Caco-2 (cell line): Measurements from ENCODE around the gene NBPF14. TPM values are rescaled to one million over a fixed set of nuclear protein-coding genes. Genes with fewer than 3 reads are reported as not detected.
"Not testable (repeated sequence)": the region's sequence is repeated elsewhere in the genome, so short reads cannot be mapped to it uniquely, and the experiment has no call there.

Source experiments
- Bru-seq: library from RNA; stranded (reverse); fragments of 400-500 nt; gene quantifications from one replicate; lab custom pipeline; 2021; lab: Mats Ljungman, UMichigan
- BruChase-seq, 2 experiments: library from RNA; stranded (reverse); fragments of 400-500 nt; gene quantifications; one replicate each; lab custom pipeline; 2021; lab: Mats Ljungman, UMichigan
- BruUV-seq: library from RNA; stranded (reverse); fragments of 400-500 nt; replicated peaks from 2 replicates; lab custom pipeline; 2021; lab: Mats Ljungman, UMichigan
- CTCF ChIA-PET: fragments of 300-600 bp; sonication (Branson Sonifier 250); formaldehyde crosslinking; loops from one replicate; lab custom pipeline; 2022; ENCODE audit warnings: antibody characterized with exemption; lab: Charles Lee
- POLR2A ChIA-PET: fragments of 300-600 bp; sonication (Branson Sonifier 250); formaldehyde crosslinking; loops from one replicate; lab custom pipeline; 2022; ENCODE audit warnings: antibody characterized with exemption; lab: Charles Lee
- DNase-seq, 2 experiments: peaks; one replicate each; pipeline versions ENCODE4 v3.0.0 to v3.0.0-alpha.2; 2020 to 2022
- H3K27me3 ChIP-seq: replicated peaks from 2 replicates; pipeline ENCODE4 v1.6.0; 2011; ENCODE audit warnings: low read length; ENCODE audit not compliant: control insufficient read depth, insufficient read depth
- H3K36me3 ChIP-seq: 2 replicates; pipeline ENCODE4 v1.5.1; 2011; ENCODE audit warnings: low read length; ENCODE audit not compliant: control insufficient read depth, insufficient read depth
- H3K4me1 ChIP-seq: fragments of 250-450 bp; sonication (Bioruptor Pico); 2 replicates; pipeline ENCODE4 v1.5.1; 2020; ENCODE audit warnings: mild to moderate bottlenecking
- H3K4me3 ChIP-seq: 2 replicates; pipeline ENCODE4 v1.5.1; 2011; ENCODE audit warnings: low read depth, mild to moderate bottlenecking, control low read depth, low read length
- H3K9me3 ChIP-seq: fragments of 250-450 bp; sonication (Bioruptor Pico); 2 replicates; pipeline ENCODE4 v1.5.1; 2020; ENCODE audit warnings: mild to moderate bottlenecking, moderate library complexity
- H3K27ac Mint-ChIP-seq: one replicate; pipeline ENCODE4 v1.8.0; 2022; ENCODE audit warnings: mixed read lengths; ENCODE audit not compliant: unreplicated experiment
- H3K27me3 Mint-ChIP-seq: one replicate; pipeline ENCODE4 v1.8.0; 2022; ENCODE audit warnings: mixed read lengths; ENCODE audit not compliant: insufficient read depth, unreplicated experiment
- H3K36me3 Mint-ChIP-seq: one replicate; pipeline ENCODE4 v1.8.0; 2022; ENCODE audit warnings: mild to moderate bottlenecking, mixed read lengths; ENCODE audit not compliant: insufficient read depth, unreplicated experiment
- H3K4me1 Mint-ChIP-seq: one replicate; pipeline ENCODE4 v1.8.0; 2022; ENCODE audit warnings: low read depth, mixed read lengths; ENCODE audit not compliant: unreplicated experiment
- H3K4me3 Mint-ChIP-seq: one replicate; pipeline ENCODE4 v1.8.0; 2022; ENCODE audit warnings: mild to moderate bottlenecking, moderate library complexity, mixed read lengths; ENCODE audit not compliant: unreplicated experiment
- H3K9me3 Mint-ChIP-seq: one replicate; pipeline ENCODE4 v1.8.0; 2022; ENCODE audit warnings: mixed read lengths; ENCODE audit not compliant: unreplicated experiment
- intact Hi-C: fragments of 100-400 bp; cut with micrococcal nuclease; formaldehyde crosslinking; loops from one replicate; pipeline ENCODE4 v1.10.0; 2022; ENCODE audit not compliant: unreplicated experiment
- long read RNA-seq: library from polyadenylated mRNA; stranded (forward); transcript quantifications from one replicate; pipeline ENCODE4 v2.0.0, GENCODE V29; 2022
- total RNA-seq: library from RNA; stranded (reverse); gene quantifications from 2 replicates; pipeline ENCODE4 v1.2.3, GENCODE V29; 2022

NBPF14 gene
- total RNA-seq (12.8 and 14.5 TPM in 2 replicates), Bru-seq, nascent RNA (percentile 52 among the genes with signal in this experiment), BruChase-seq, experiment 1, labeled RNA remaining after a 2-hour chase (percentile 49 among the genes with signal in this experiment), BruChase-seq, experiment 2, labeled RNA remaining after a 6-hour chase (percentile 44 among the genes with signal in this experiment)
- long read RNA-seq, partial matches to known transcripts: 1 of 3 reads
- long read RNA-seq, other reads (novel, unspliced or antisense): 2 of 3 reads

- intact Hi-C loops, POLR2A ChIA-PET, H3K4me3 ChIP-seq, H3K36me3 ChIP-seq, H3K4me1 ChIP-seq, H3K9me3 ChIP-seq, H3K4me3 Mint-ChIP-seq, DNase-seq, H3K36me3 Mint-ChIP-seq, H3K9me3 Mint-ChIP-seq, H3K27me3 ChIP-seq, H3K4me1 Mint-ChIP-seq, CTCF ChIA-PET, BruUV-seq, H3K27ac Mint-ChIP-seq, H3K27me3 Mint-ChIP-seq: not testable (repeated sequence)
These were observed at the start of gene NBPF14 for GRCh38 chr1:148595911-148596310. Gene NBPF14, minus strand, starts transcription at chr1:148596011. Its CDS starts 294 bp downstream, at chr1:148595717.

- H3K4me1 Mint-ChIP-seq, H3K4me1 ChIP-seq, H3K36me3 ChIP-seq, H3K27ac Mint-ChIP-seq, DNase-seq, intact Hi-C loops, H3K36me3 Mint-ChIP-seq, H3K27me3 ChIP-seq, BruUV-seq, POLR2A ChIA-PET, H3K27me3 Mint-ChIP-seq, H3K9me3 ChIP-seq, CTCF ChIA-PET, H3K9me3 Mint-ChIP-seq, H3K4me3 ChIP-seq, H3K4me3 Mint-ChIP-seq: not testable (repeated sequence)
These were observed 29.6 kb upstream of the NBPF14 start for GRCh38 chr1:148625451-148625850.

- BruUV-seq, POLR2A ChIA-PET: not testable (repeated sequence)
These were observed 22.4 kb upstream of the NBPF14 start for GRCh38 chr1:148618216-148618615.

GRCh38 chr1:148605266-148605665 is 9.5 kb upstream of the NBPF14 start:
- CTCF ChIA-PET, intact Hi-C loops, POLR2A ChIA-PET: not testable (repeated sequence)

More at GRCh38 chr1:148618216-148618615, 22.4 kb upstream of the NBPF14 start:
- H3K4me3 ChIP-seq, H3K4me3 Mint-ChIP-seq, H3K9me3 Mint-ChIP-seq, CTCF ChIA-PET, H3K9me3 ChIP-seq, H3K4me1 ChIP-seq, H3K27me3 ChIP-seq, H3K27ac Mint-ChIP-seq, intact Hi-C loops, H3K36me3 Mint-ChIP-seq, DNase-seq, H3K36me3 ChIP-seq, H3K27me3 Mint-ChIP-seq, H3K4me1 Mint-ChIP-seq: not testable (repeated sequence)

GRCh38 chr1:148595360-148595759 is 451 bp downstream of the NBPF14 start:
- H3K27me3 ChIP-seq, CTCF ChIA-PET, H3K36me3 Mint-ChIP-seq, intact Hi-C loops, H3K9me3 Mint-ChIP-seq, H3K9me3 ChIP-seq, H3K27ac Mint-ChIP-seq, POLR2A ChIA-PET, H3K4me3 Mint-ChIP-seq, H3K36me3 ChIP-seq, H3K4me1 ChIP-seq, H3K27me3 Mint-ChIP-seq, DNase-seq, H3K4me1 Mint-ChIP-seq, H3K4me3 ChIP-seq, BruUV-seq: not testable (repeated sequence)

More at GRCh38 chr1:148605266-148605665, 9.5 kb upstream of the NBPF14 start:
- H3K4me1 ChIP-seq, H3K4me1 Mint-ChIP-seq, H3K27ac Mint-ChIP-seq, BruUV-seq, H3K4me3 Mint-ChIP-seq, H3K9me3 Mint-ChIP-seq, H3K4me3 ChIP-seq, H3K27me3 Mint-ChIP-seq, H3K36me3 Mint-ChIP-seq, DNase-seq, H3K36me3 ChIP-seq, H3K9me3 ChIP-seq, H3K27me3 ChIP-seq: not testable (repeated sequence)

- H3K27me3 ChIP-seq, H3K4me3 Mint-ChIP-seq, H3K4me1 ChIP-seq, H3K27ac Mint-ChIP-seq, H3K36me3 ChIP-seq, CTCF ChIA-PET, DNase-seq, intact Hi-C loops, H3K4me1 Mint-ChIP-seq, H3K36me3 Mint-ChIP-seq, BruUV-seq, H3K4me3 ChIP-seq, H3K9me3 ChIP-seq, H3K9me3 Mint-ChIP-seq, H3K27me3 Mint-ChIP-seq, POLR2A ChIA-PET: not testable (repeated sequence)
These were observed 4.7 kb downstream of the NBPF14 start for GRCh38 chr1:148591098-148591497.

- H3K4me1 ChIP-seq, H3K36me3 ChIP-seq, intact Hi-C loops, H3K9me3 Mint-ChIP-seq, H3K4me3 ChIP-seq, CTCF ChIA-PET, H3K4me1 Mint-ChIP-seq, H3K27ac Mint-ChIP-seq, BruUV-seq, H3K27me3 ChIP-seq, DNase-seq, POLR2A ChIA-PET, H3K9me3 ChIP-seq, H3K36me3 Mint-ChIP-seq, H3K4me3 Mint-ChIP-seq, H3K27me3 Mint-ChIP-seq: not testable (repeated sequence)
These were observed 63.7 kb downstream of the NBPF14 start for GRCh38 chr1:148532158-148532557.
